AG04449 (cell line): Measurements from ENCODE around the gene RAPGEF3.

Source experiments
- CTCF ChIA-PET: fragments of 350-600 bp; formaldehyde crosslinking; extraction: SDS; loops from one replicate; lab custom pipeline; 2021; ENCODE audit warnings: antibody characterized with exemption; lab: Yijun Ruan, JAX
- POLR2A ChIA-PET: fragments of 400-600, 350-600 bp; formaldehyde crosslinking; extraction: SDS; loops from one replicate; lab custom pipeline; 2020; ENCODE audit warnings: antibody characterized with exemption, inconsistent platforms; lab: Yijun Ruan, JAX
- DNase-seq: peaks from one replicate; pipeline ENCODE4 v3.0.0-alpha.2; 2010; ENCODE audit warnings: low read depth, low spot score
- H3K4me3 ChIP-seq: 2 replicates; pipeline ENCODE4 v1.5.1; 2011; ENCODE audit warnings: low read depth, mild to moderate bottlenecking, control low read depth, low read length
- TF ChIP-seq, protein P1 (sequence below): IDR thresholded peaks from one replicate; pipeline ENCODE4 v1.5.1; 2011; ENCODE audit warnings: mild to moderate bottlenecking, moderate library complexity, low read length, control low read depth, inconsistent platforms; ENCODE audit not compliant: insufficient read depth; ENCODE audit errors: missing control alignments

The RAPGEF3 gene

GRCh38 chr12:47737936-47738594 is 20.6 kb downstream of the RAPGEF3 start:
- TF ChIP-seq, protein P1, sequence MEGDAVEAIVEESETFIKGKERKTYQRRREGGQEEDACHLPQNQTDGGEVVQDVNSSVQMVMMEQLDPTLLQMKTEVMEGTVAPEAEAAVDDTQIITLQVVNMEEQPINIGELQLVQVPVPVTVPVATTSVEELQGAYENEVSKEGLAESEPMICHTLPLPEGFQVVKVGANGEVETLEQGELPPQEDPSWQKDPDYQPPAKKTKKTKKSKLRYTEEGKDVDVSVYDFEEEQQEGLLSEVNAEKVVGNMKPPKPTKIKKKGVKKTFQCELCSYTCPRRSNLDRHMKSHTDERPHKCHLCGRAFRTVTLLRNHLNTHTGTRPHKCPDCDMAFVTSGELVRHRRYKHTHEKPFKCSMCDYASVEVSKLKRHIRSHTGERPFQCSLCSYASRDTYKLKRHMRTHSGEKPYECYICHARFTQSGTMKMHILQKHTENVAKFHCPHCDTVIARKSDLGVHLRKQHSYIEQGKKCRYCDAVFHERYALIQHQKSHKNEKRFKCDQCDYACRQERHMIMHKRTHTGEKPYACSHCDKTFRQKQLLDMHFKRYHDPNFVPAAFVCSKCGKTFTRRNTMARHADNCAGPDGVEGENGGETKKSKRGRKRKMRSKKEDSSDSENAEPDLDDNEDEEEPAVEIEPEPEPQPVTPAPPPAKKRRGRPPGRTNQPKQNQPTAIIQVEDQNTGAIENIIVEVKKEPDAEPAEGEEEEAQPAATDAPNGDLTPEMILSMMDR = no peak
- CTCF ChIA-PET = interaction anchor here (2.1 to 36.9 kb wide), 6 partner anchors 9 to 101 kb away, joined by 18 to 1419 read pairs (median 328); partner anchors contain the start of genes ENDOU, RAPGEF3 and SLC48A1
- POLR2A ChIA-PET = no interaction called here
- no peak for DNase-seq
- H3K4me3 ChIP-seq = no peak overlapping the region

DNA sequence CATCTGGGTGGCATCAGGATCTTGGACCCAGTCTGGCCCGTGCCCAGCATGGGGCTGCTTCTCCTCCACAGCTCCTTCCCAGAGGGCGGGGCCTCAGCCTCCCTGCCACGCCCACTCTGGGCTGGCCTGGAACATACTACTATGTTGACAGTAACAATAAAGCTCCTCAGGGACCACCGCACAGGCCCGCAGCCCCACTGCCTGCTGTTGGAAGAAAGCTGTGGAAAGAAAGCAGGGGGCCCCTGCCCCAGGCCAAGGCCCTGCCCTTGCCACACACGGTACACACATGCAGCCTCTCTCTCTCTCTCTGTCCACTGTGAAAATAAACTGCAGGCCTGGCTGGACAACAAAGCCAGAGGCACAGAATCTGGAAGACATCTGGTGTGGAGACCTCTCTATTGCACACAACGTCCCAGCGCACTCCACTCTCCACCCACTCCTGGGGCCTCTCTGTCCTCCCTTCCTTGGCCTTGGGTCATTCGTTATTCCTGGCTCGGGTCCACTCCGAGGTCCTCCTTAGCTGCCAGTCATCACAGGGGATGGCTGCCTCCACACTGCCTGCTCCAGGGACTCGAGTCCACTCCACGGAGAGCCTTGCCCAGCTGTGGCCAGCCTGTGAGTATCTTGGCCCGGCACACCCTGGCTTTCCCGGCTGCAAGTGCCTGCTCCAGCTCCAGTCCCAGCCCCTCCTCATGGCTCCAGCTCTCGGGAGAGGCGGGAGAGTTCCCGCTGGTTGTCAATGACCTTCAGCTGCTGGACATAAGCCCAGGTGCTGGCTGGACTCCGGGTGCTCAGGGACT is 21.6 kb downstream of the RAPGEF3 start:
- H3K4me3 ChIP-seq = no peak overlapping the region
- CTCF ChIA-PET = interaction anchor here (0.9 to 36.9 kb wide), 7 partner anchors 8 to 102 kb away, joined by 3 to 1419 read pairs (median 247); partner anchors contain the start of genes ENDOU, RAPGEF3, RPAP3 and SLC48A1
- TF ChIP-seq, protein P1 = no peak
- POLR2A ChIA-PET = interaction anchor here (1.0 kb wide), 1 partner anchor 42 kb away, joined by 3 read pairs; no protein-coding TSS in a partner anchor
- DNase-seq = no peak

- H3K4me3 ChIP-seq = no peak overlapping the region
- TF ChIP-seq, protein P1 = no peak
- no peak for DNase-seq
- POLR2A ChIA-PET = interaction anchor here (0.6 to 1.0 kb wide), 3 partner anchors 43 to 1887 kb away, joined by 3 to 4 read pairs (median 3); partner anchors contain the start of gene PRPF40B
- CTCF ChIA-PET = interaction anchor here (0.9 to 36.9 kb wide), 7 partner anchors 8 to 103 kb away, joined by 3 to 1419 read pairs (median 247); partner anchors contain the start of genes ENDOU, RAPGEF3, RPAP3 and SLC48A1
Measured at GRCh38 chr12:47736216-47736615, 22.5 kb downstream of the RAPGEF3 start.

DNA sequence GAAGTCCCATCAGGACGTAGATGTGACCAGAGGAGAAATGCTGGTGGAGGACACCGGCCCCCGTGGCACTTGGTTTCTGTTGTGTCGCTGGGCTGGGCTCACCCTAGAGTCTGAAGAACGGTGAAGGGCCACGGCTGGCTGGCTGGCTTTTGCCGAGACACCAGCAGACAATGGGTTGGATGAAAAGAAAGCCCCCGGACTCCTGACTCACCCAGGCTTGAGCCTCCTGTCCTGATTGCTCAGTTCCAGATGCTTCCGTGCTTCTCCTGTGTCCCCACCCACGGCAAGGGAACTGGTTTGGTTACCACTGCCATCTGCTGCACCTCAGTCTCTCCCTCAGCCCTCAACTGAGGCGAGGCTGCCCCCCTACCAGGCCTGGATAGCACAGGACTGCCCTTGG is 23.0 kb downstream of the RAPGEF3 start:
- TF ChIP-seq, protein P1 = no peak
- ChIA-PET CTCF (interaction anchor here (2.1 to 36.9 kb wide), 6 partner anchors 5 to 104 kb away, joined by 18 to 1419 read pairs (median 308); partner anchors contain the start of genes ENDOU, RAPGEF3 and SLC48A1), POLR2A (interaction anchor here (1.0 kb wide), 2 partner anchors 34 to 85 kb away, joined by 3 to 4 read pairs; no protein-coding TSS in a partner anchor)
- no peak overlapping the region for H3K4me3 ChIP-seq
- no peak for DNase-seq

- ChIA-PET CTCF (interaction anchor here (11.9 to 36.9 kb wide), 5 partner anchors 6 to 104 kb away, joined by 247 to 1419 read pairs (median 308); partner anchors contain the start of genes ENDOU and SLC48A1), POLR2A (interaction anchor here (1.0 kb wide), 1 partner anchor 35 kb away, joined by 3 read pairs; no protein-coding TSS in a partner anchor)
- TF ChIP-seq, protein P1 = no peak
- DNase-seq = no peak
- no peak overlapping the region for H3K4me3 ChIP-seq
Measured at GRCh38 chr12:47734725-47735480, 23.8 kb downstream of the RAPGEF3 start.
